Tibial nerve (tissue), 4 donors: ENCODE results near the gene CFAP43.

Experiments used
- CTCF ChIP-seq, 5 experiments: fragments of 200-600 bp in 3 of 5; fragments of 450-650 bp in 2 of 5; sonication (generic) in 3 of 5; IDR thresholded peaks; one replicate each; pipeline ENCODE4 v1.5.1; 2016 to 2019; ENCODE audit warnings: antibody characterized with exemption in 5 of 5, mild to moderate bottlenecking in 3 of 5, moderate library complexity in 2 of 5
- EP300 ChIP-seq, 2 donors: sonication (generic); formaldehyde crosslinking; IDR thresholded peaks; one replicate each; pipeline ENCODE4 v1.6.1; 2017; ENCODE audit warnings: antibody characterized with exemption in 2 of 2, mild to moderate bottlenecking in 1 of 2

GRCh38 chr10:104143829-104144228 lies 88.3 kb downstream of the CFAP43 start:
- TF ChIP-seq CTCF (IDR thresholded peaks at IDR 0.05) (no peak), EP300 (IDR thresholded peaks at IDR 0.05) (no peak)
